Retinal pigment epithelial cell (primary cell): Measurements from ENCODE around the gene ARHGEF6.

Experiments
- DNase-seq: peaks from one replicate; pipeline ENCODE4 v3.0.0-alpha.2; 2010; ENCODE audit warnings: low read depth
- H3K4me3 ChIP-seq: 2 replicates; pipeline ENCODE4 v1.5.1; 2011; ENCODE audit warnings: mild to moderate bottlenecking, low read length, control low read depth, moderate library complexity
- TF ChIP-seq, protein P1 (sequence below): conservative IDR thresholded peaks from 2 replicates; pipeline ENCODE4 v1.5.1; 2011; ENCODE audit warnings: low read depth, low read length, control low read depth, inconsistent platforms

Gene ARHGEF6

DNA sequence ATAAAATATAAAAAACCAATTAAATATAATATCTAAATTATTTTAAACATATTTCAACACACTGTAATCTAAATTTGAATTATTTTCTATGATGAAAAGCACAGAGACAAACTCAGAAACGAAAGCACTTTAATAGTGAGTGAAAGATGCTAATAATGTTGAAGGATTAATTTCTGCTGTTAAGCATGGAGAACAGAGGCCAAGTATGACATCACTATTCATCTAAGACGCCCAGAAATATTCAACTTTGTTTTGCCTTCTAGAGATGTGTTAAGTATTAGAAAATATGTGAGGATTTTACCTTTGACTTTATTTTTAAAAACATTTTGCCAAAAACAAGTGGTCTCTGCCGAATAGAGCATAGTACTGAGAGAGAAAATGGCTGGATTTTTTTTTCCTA, 19.3 kb downstream of the ARHGEF6 start:
- no peak for DNase-seq
- TF ChIP-seq, protein P1, sequence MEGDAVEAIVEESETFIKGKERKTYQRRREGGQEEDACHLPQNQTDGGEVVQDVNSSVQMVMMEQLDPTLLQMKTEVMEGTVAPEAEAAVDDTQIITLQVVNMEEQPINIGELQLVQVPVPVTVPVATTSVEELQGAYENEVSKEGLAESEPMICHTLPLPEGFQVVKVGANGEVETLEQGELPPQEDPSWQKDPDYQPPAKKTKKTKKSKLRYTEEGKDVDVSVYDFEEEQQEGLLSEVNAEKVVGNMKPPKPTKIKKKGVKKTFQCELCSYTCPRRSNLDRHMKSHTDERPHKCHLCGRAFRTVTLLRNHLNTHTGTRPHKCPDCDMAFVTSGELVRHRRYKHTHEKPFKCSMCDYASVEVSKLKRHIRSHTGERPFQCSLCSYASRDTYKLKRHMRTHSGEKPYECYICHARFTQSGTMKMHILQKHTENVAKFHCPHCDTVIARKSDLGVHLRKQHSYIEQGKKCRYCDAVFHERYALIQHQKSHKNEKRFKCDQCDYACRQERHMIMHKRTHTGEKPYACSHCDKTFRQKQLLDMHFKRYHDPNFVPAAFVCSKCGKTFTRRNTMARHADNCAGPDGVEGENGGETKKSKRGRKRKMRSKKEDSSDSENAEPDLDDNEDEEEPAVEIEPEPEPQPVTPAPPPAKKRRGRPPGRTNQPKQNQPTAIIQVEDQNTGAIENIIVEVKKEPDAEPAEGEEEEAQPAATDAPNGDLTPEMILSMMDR, result no peak
- H3K4me3 ChIP-seq, result no peak overlapping the region

DNA sequence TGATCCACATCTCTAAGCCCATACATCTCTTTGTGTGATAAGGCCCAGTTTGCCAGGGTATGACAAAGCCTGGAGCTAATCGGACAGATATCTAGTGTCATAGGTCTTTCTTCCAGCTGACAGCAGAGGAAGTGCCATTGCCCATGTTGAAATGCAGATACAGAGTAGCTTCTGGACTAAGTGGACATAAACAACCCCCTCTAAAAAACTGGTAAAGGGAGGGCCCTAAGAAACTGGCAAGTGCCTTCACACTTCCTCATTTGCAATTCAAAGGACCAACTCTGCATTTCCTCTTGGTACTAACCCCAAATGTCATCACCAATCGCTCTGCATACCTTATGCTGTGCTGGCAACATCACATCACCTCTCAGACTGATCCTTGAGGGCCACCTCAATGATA, 20.8 kb downstream of the ARHGEF6 start:
- no peak for DNase-seq
- TF ChIP-seq, protein P1, result no peak
- H3K4me3 ChIP-seq, result no peak overlapping the region

DNA sequence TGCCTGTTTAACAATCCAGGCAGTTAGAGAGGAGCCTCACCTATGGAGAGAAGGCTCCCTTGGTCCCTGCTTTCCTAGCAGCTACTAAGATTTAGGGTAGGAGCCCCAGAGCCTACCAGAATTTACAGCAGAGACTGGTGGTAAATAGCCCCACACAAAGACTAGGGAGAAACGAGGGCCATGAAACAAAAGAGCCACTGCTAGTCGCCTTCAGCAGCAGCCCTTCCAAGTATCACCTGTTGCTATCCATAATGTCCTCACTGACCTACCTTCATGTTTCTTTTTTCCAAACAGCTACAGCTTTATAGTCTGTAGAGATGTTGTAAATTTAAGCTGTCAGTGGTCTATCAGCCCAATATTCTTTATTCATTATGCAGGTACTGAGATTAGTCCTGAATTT, 25.3 kb downstream of the ARHGEF6 start:
- TF ChIP-seq, protein P1, result no peak
- DNase-seq, result no peak
- H3K4me3 ChIP-seq, result no peak overlapping the region

DNA sequence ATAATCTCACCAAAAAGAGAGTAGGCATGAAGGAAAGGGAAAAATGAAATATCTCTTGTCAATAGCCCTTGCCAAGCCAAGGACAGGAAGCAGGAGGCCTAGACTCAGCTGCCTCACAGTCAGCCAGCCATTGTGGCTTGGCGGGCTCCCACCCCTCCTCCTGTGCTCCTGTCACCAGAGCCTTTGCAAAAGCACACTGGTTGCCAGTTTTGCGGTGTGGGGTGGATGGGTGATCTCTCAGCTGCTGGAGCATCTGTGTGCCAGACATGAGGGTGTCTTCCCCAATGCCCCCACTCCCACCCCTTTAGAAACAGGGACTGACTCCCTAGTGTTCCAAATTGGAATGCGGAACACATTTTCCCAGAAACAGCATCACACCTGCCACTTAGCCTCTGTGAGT, 26.1 kb downstream of the ARHGEF6 start:
- DNase-seq, result no peak
- no peak overlapping the region for H3K4me3 ChIP-seq
- TF ChIP-seq, protein P1, result no peak

DNA sequence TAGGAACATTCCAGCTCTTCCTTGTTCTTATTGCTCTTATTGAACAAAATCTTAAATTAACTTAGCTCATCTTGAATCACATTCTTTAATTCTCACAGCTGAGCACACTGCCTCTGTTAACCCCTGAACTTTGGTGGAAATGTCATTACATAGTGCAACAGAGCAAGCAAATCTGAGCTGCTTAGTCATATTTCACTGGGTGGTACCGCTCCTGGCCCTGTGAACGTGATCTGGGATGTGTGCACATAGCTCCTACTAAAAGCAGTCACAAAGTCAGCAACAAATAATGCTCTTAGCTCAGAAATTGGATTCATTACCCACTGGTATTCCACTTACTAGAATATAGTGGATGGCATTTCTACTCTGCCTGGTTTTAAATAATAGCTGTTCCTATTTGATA, 27.9 kb downstream of the ARHGEF6 start:
- no peak overlapping the region for H3K4me3 ChIP-seq
- TF ChIP-seq, protein P1, result no peak
- DNase-seq, result peak; percentile 59

DNA sequence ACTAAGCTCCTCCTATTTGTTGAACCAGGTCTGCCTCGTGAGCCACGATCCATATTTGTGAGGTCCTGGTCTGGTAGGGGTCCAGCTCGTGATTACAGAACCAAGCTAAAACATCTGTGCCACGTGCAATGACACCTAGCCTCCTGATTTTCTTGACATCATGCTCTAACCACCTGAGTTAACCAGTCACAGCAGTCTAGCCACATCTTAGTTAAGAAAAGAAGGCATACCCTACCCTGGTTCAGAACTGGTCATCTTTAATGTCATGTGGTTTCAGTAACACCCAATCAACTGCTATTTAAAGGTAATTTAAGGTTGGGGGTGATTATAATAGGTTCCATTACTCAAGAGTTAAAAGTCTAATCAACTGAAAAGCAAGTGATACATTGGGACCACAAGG, 28.4 kb downstream of the ARHGEF6 start:
- TF ChIP-seq, protein P1, result no peak
- H3K4me3 ChIP-seq, result no peak overlapping the region
- DNase-seq, result no peak

DNA sequence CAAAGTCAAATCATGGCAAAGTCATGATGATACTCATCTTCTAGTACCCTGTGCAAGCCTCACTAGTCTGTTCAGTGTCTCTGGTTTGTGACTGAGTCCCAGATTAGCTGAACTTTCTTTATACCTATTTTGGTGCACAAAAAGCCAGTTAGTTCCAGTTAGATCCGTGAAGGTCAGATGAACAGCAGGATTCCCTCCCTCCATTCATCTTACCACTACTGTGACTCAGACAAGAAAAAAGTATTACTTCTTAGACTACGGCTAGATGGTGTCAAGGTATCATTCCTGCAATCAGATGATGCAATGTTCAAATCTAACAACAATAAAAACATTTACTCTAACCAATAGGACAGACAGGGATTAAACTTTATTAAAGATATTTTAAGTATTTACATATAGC, 30.4 kb downstream of the ARHGEF6 start:
- no peak overlapping the region for H3K4me3 ChIP-seq
- no peak for DNase-seq
- TF ChIP-seq, protein P1, result no peak
